Measurements from ENCODE around the gene VKORC1. TPM values are rescaled to one million over a fixed set of nuclear protein-coding genes. Genes with fewer than 3 reads are reported as not detected.

VKORC1 gene
- total RNA-seq, 1 donor from 2014 or later: 32.6 TPM

- H3K4me3 ChIP-seq (ENCODE audit: low read depth, low read length): no peak overlapping the region
- FAIRE-seq (no peak), DNase-seq (ENCODE audit: low read depth) (no peak)
- peaks cover 33% of the 10 kb centered on the region for H3K36me3 ChIP-seq (ENCODE audit: control insufficient read depth, insufficient read depth, low read length)
- no peaks in the 10 kb centered on the region for H3K27me3 ChIP-seq (ENCODE audit: control insufficient read depth, insufficient read depth, low read length)
- TF ChIP-seq, protein P1, sequence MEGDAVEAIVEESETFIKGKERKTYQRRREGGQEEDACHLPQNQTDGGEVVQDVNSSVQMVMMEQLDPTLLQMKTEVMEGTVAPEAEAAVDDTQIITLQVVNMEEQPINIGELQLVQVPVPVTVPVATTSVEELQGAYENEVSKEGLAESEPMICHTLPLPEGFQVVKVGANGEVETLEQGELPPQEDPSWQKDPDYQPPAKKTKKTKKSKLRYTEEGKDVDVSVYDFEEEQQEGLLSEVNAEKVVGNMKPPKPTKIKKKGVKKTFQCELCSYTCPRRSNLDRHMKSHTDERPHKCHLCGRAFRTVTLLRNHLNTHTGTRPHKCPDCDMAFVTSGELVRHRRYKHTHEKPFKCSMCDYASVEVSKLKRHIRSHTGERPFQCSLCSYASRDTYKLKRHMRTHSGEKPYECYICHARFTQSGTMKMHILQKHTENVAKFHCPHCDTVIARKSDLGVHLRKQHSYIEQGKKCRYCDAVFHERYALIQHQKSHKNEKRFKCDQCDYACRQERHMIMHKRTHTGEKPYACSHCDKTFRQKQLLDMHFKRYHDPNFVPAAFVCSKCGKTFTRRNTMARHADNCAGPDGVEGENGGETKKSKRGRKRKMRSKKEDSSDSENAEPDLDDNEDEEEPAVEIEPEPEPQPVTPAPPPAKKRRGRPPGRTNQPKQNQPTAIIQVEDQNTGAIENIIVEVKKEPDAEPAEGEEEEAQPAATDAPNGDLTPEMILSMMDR (IDR thresholded peaks at IDR 0.05; ENCODE audit: insufficient read depth, low read length, severe bottlenecking): no peak
Observed at GRCh38 chr16:31079342-31079944, 15.2 kb downstream of the VKORC1 start.

DNA sequence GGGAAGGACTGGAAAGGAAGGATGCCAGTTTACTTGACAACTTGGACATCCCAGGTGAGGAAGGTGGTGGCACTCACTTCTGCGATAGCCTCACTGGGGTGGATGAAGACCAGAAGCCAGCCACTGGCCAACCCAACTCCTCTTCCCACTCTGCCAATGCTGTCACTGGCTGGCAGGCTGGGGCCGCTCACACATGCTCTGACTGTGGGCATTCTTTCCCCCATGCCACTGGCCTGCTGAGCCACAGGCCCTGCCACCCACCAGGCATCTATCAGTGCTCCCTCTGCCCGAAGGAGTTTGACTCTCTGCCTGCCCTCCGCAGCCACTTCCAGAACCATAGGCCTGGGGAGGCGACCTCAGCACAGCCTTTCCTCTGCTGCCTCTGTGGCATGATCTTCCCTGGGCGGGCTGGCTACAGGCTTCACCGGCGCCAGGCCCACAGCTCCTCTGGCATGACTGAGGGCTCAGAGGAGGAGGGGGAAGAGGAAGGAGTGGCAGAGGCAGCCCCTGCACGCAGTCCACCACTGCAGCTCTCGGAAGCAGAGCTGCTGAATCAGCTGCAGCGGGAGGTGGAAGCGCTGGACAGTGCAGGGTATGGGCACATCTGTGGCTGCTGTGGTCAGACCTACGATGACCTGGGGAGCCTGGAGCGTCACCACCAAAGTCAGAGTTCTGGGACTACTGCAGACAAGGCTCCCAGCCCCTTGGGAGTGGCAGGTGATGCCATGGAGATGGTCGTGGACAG, 15.8 kb downstream of the VKORC1 start:
- H3K36me3 ChIP-seq (ENCODE audit: control insufficient read depth, insufficient read depth, low read length): peaks cover 33% of the 10 kb centered on the region
- no peak overlapping the region for H3K4me3 ChIP-seq (ENCODE audit: low read depth, low read length)
- no peak for FAIRE-seq
- H3K27me3 ChIP-seq (ENCODE audit: control insufficient read depth, insufficient read depth, low read length): no peaks in the 10 kb centered on the region
- TF ChIP-seq, protein P1 (IDR thresholded peaks at IDR 0.05; ENCODE audit: insufficient read depth, low read length, severe bottlenecking): no peak
- no peak for DNase-seq (ENCODE audit: low read depth)

- TF ChIP-seq, protein P1 (IDR thresholded peaks at IDR 0.05; ENCODE audit: insufficient read depth, low read length, severe bottlenecking): no peak
- FAIRE-seq (no peak), DNase-seq (ENCODE audit: low read depth) (no peak)
- H3K4me3 ChIP-seq (ENCODE audit: low read depth, low read length): no peak overlapping the region
- peaks cover 31% of the 10 kb centered on the region for H3K36me3 ChIP-seq (ENCODE audit: control insufficient read depth, insufficient read depth, low read length)
- no peaks in the 10 kb centered on the region for H3K27me3 ChIP-seq (ENCODE audit: control insufficient read depth, insufficient read depth, low read length)
Observed at GRCh38 chr16:31077592-31078396, 16.8 kb downstream of the VKORC1 start.

- DNase-seq (ENCODE audit: low read depth): no peak
- Histone ChIP-seq H3K4me3 (ENCODE audit: low read depth, low read length) (no peak overlapping the region), H3K27me3 (ENCODE audit: control insufficient read depth, insufficient read depth, low read length) (no peaks in the 10 kb centered on the region), H3K36me3 (ENCODE audit: control insufficient read depth, insufficient read depth, low read length) (peaks cover 29% of the 10 kb centered on the region)
- no peak for FAIRE-seq
- TF ChIP-seq, protein P1 (IDR thresholded peaks at IDR 0.05; ENCODE audit: insufficient read depth, low read length, severe bottlenecking): no peak
Observed at GRCh38 chr16:31077024-31077423, 17.6 kb downstream of the VKORC1 start.

GRCh38 chr16:31076319-31076718, 18.3 kb downstream of the VKORC1 start:
- Histone ChIP-seq H3K36me3 (ENCODE audit: control insufficient read depth, insufficient read depth, low read length) (peaks cover 27% of the 10 kb centered on the region), H3K4me3 (ENCODE audit: low read depth, low read length) (no peak overlapping the region), H3K27me3 (ENCODE audit: control insufficient read depth, insufficient read depth, low read length) (no peaks in the 10 kb centered on the region)
- no peak for FAIRE-seq
- DNase-seq (ENCODE audit: low read depth): no peak
- TF ChIP-seq, protein P1 (IDR thresholded peaks at IDR 0.05; ENCODE audit: insufficient read depth, low read length, severe bottlenecking): no peak
